ENCODE data around the gene DDA1.

- TF ChIP-seq, protein P1, sequence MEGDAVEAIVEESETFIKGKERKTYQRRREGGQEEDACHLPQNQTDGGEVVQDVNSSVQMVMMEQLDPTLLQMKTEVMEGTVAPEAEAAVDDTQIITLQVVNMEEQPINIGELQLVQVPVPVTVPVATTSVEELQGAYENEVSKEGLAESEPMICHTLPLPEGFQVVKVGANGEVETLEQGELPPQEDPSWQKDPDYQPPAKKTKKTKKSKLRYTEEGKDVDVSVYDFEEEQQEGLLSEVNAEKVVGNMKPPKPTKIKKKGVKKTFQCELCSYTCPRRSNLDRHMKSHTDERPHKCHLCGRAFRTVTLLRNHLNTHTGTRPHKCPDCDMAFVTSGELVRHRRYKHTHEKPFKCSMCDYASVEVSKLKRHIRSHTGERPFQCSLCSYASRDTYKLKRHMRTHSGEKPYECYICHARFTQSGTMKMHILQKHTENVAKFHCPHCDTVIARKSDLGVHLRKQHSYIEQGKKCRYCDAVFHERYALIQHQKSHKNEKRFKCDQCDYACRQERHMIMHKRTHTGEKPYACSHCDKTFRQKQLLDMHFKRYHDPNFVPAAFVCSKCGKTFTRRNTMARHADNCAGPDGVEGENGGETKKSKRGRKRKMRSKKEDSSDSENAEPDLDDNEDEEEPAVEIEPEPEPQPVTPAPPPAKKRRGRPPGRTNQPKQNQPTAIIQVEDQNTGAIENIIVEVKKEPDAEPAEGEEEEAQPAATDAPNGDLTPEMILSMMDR (IDR thresholded peaks at IDR 0.05), result no peak
- TF ChIP-seq POLR2A (IDR thresholded peaks at IDR 0.05), result no peak
Measured at GRCh38 chr19:17351815-17352435, 42.6 kb downstream of the DDA1 start.

All from transverse colon (tissue), 3 donors.